ENCODE results near the gene ZNF649.

DNA sequence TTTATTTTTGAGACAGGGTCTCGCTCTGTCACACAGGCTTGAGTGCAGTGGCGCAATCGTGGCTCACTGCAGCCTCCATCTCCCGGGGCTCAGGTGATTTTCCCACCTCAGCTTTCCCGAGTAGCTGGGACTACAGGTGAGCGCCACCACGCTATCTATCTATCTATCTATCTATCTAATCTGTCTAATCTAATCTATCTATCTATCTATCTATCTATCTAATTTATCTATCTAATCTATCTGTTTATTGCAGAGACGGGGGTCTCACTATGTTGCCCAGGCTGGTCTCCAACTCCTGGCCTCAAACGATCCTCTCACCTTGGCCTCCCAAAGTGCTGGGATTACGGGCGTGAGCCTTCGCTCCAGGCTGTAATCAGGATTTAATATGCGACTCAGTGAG is 23.0 kb upstream of the ZNF649 start:
- TF ChIP-seq, protein P1, sequence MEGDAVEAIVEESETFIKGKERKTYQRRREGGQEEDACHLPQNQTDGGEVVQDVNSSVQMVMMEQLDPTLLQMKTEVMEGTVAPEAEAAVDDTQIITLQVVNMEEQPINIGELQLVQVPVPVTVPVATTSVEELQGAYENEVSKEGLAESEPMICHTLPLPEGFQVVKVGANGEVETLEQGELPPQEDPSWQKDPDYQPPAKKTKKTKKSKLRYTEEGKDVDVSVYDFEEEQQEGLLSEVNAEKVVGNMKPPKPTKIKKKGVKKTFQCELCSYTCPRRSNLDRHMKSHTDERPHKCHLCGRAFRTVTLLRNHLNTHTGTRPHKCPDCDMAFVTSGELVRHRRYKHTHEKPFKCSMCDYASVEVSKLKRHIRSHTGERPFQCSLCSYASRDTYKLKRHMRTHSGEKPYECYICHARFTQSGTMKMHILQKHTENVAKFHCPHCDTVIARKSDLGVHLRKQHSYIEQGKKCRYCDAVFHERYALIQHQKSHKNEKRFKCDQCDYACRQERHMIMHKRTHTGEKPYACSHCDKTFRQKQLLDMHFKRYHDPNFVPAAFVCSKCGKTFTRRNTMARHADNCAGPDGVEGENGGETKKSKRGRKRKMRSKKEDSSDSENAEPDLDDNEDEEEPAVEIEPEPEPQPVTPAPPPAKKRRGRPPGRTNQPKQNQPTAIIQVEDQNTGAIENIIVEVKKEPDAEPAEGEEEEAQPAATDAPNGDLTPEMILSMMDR (IDR thresholded peaks at IDR 0.05) = no peak
- no peak for TF ChIP-seq POLR2AphosphoS5 (IDR thresholded peaks at IDR 0.05)
- TF ChIP-seq POLR2A (IDR thresholded peaks at IDR 0.05; ENCODE audit: low read depth) = no peak

All from esophagus muscularis mucosa (tissue), 3 donors.